ENCODE data around the gene ZNF816. TPM values are rescaled to one million over a fixed set of nuclear protein-coding genes. Genes with fewer than 3 reads are reported as not detected.

ZNF816 gene
- total and polyA plus RNA-seq, 2 of the 8 experiments (the other 6 are each of a cell fraction or from before 2014, with no cell fraction given), result 2.7 to 13.2 TPM

DNA sequence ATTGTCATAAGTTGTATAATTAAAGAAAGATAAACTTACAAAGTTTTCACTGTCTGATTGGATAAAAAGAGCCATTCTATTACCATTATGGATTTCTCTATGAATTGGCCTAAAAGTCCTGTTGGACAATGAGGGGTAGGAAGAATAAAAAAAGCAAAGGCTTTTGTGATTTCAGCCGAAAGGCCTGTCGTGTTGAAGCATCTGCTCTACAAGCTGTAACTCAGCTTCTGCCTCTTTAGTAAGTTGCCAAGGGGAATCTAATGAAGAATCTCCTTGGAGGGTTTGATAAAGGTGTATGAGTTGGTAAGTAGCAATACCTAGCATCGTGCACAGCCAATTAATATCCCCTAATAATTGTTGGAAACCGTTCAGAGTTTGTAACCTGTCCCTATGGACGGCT is 25.8 kb upstream of the ZNF816 start:
- TF ChIP-seq, protein P1, sequence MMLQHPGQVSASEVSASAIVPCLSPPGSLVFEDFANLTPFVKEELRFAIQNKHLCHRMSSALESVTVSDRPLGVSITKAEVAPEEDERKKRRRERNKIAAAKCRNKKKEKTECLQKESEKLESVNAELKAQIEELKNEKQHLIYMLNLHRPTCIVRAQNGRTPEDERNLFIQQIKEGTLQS (IDR thresholded peaks at IDR 0.05; ENCODE audit: insufficient read depth, low read depth, low read length), result no peak
- TF ChIP-seq TAF7 (optimal IDR thresholded peaks at IDR 0.05; ENCODE audit: borderline replicate concordance, low read depth, low read length) (no peak), SAP30 (IDR thresholded peaks at IDR 0.05; ENCODE audit: insufficient read depth, insufficient replicate concordance, low read length) (no peak), HDAC2 (IDR thresholded peaks at IDR 0.05; ENCODE audit: borderline replicate concordance in 1 of 2, low read depth in 2 of 2, low read length in 2 of 2) (no peak), SUZ12 (IDR thresholded peaks at IDR 0.05; ENCODE audit: low read length) (no peak), POU5F1 (IDR thresholded peaks at IDR 0.05; ENCODE audit: low read depth, low read length) (no peak), SP1 (IDR thresholded peaks at IDR 0.05; ENCODE audit: low read depth, low read length) (no peak), SIN3A (conservative IDR thresholded peaks at IDR 0.05 in 1 of 2, IDR thresholded peaks at IDR 0.05 in 1 of 2; ENCODE audit: low read depth in 1 of 2, low read length in 2 of 2) (no peak), JUND (IDR thresholded peaks at IDR 0.05; ENCODE audit: low read length) (no peak)
- Histone ChIP-seq H3K18ac (ENCODE audit: extremely low read depth, low read length) (no peak overlapping the region), H4K5ac (ENCODE audit: insufficient read length, low read depth, low read length) (no peak overlapping the region), H2BK5ac (ENCODE audit: low read depth, low read length) (no peak overlapping the region), H3K79me1 (ENCODE audit: low read depth, low read length) (no peaks in the 10 kb centered on the region), H3K14ac (ENCODE audit: insufficient read length) (no peak overlapping the region), H3K4me1 (replicated peaks in 1 of 4; ENCODE audit: control insufficient read depth in 3 of 4, insufficient read depth in 4 of 4, low read length in 3 of 4) (peaks cover 0 to 7% (median 2%) of the 10 kb centered on the region in 4 experiments; a peak in 2 of 7 replicates), H3K79me2 (ENCODE audit: control insufficient read depth in 1 of 2, insufficient read depth in 2 of 2, low read length in 2 of 2) (no peaks in the 10 kb centered on the region), H2AK5ac (ENCODE audit: low read depth, low read length) (no peak overlapping the region), H2AFZ (ENCODE audit: low read length) (no peak overlapping the region), H3K4ac (replicated peaks; ENCODE audit: insufficient read length, low read depth, low read length) (no peak overlapping the region), H2BK120ac (replicated peaks; ENCODE audit: low read depth, low read length) (no peak overlapping the region), H3K36me3 (ENCODE audit: control insufficient read depth in 2 of 4, insufficient read depth in 4 of 4, low read length in 3 of 4) (peaks cover 0 to 2% (median 0%) of the 10 kb centered on the region in 4 experiments; a peak in 1 of 8 replicates), H3K4me3 (ENCODE audit: extremely low read depth in 1 of 4, insufficient read depth in 2 of 4, low read depth in 3 of 4, low read length in 4 of 4) (no peak overlapping the region), H2BK15ac (ENCODE audit: low read length) (no peak overlapping the region), H3K27ac (ENCODE audit: low read depth, low read length) (no peak overlapping the region), H4K8ac (ENCODE audit: extremely low read depth, insufficient read depth, low read length) (no peak overlapping the region), H3K9ac (replicated peaks in 1 of 4; ENCODE audit: extremely low read depth in 1 of 4, low read depth in 3 of 4, low read length in 3 of 4) (no peak overlapping the region), H3K9me3 (ENCODE audit: insufficient read depth in 2 of 2, low read depth in 1 of 2, low read length in 1 of 2) (peaks cover 0 to 2% of the 10 kb centered on the region in 2 experiments; a peak in 1 of 4 replicates), H3K23ac (ENCODE audit: insufficient read length) (no peak overlapping the region), H3K56ac (replicated peaks; ENCODE audit: insufficient read length, low read depth, low read length) (no peak overlapping the region), H4K20me1 (replicated peaks in 1 of 2; ENCODE audit: control insufficient read depth in 1 of 2, insufficient read depth in 2 of 2, low read length in 2 of 2) (no peaks in the 10 kb centered on the region), H3K4me2 (ENCODE audit: insufficient read depth in 1 of 2, low read depth in 2 of 2, low read length in 2 of 2) (no peak overlapping the region), H3K27me3 (replicated peaks in 1 of 4; ENCODE audit: control insufficient read depth in 3 of 4, extremely low read depth in 1 of 4, insufficient read depth in 3 of 4, low read length in 3 of 4) (peaks cover 3 to 14% (median 12%) of the 10 kb centered on the region in 4 experiments), H2BK20ac (ENCODE audit: low read length) (no peak overlapping the region), H4K91ac (replicated peaks; ENCODE audit: insufficient read length, low read length) (no peak overlapping the region), H3K23me2 (ENCODE audit: low read depth, low read length) (peaks cover 7% of the 10 kb centered on the region; the same call in 1 of the 2 replicates), H2BK12ac (ENCODE audit: low read depth, low read length) (no peak overlapping the region)
- FAIRE-seq (no peak), DNase-seq (ENCODE audit: low read depth in 1 of 2, low spot score in 2 of 2) (no peak)
- POLR2A ChIA-PET (ENCODE audit: partially characterized antibody), result no interaction called here
- 86% methylated on average over 5 of the region's 5 CpGs; no CpG with 5 or more reads in 1 of the 2 experiments for WGBS, 2 experiments (ENCODE audit: extremely low coverage in 1 of 2, insufficient coverage in 1 of 2, insufficient read length in 1 of 2, insufficient replicate concordance in 2 of 2, low coverage in 1 of 2, low lambda C conversion rate in 2 of 2, missing lambda C conversion rate in 1 of 2)
- CTCF ChIA-PET (ENCODE audit: partially characterized antibody), result interaction anchor here (0.9 to 1.1 kb wide), 3 partner anchors 10 to 115 kb away, joined by 3 to 4 read pairs (median 3); no protein-coding TSS in a partner anchor

Data from H1 (cell line).